GM18511 (cell line): ENCODE measurements around the gene PPP3R1.
"Not testable (repeated sequence)": the region's sequence is repeated elsewhere in the genome, so short reads cannot be mapped to it uniquely, and the experiment has no call there.

Experiments used
- ATAC-seq: cut with Tn5 transposase; IDR thresholded peaks from one replicate; pipeline ENCODE4 v1.9.1; 2021; ENCODE audit warnings: mild to moderate bottlenecking, moderate library complexity; ENCODE audit not compliant: unreplicated experiment

PPP3R1 gene

GRCh38 chr2:68190991-68191731, 61.2 kb downstream of the PPP3R1 start:
- no peak for ATAC-seq

GRCh38 chr2:68189991-68190784, 62.1 kb downstream of the PPP3R1 start:
- no peak for ATAC-seq

- peak; percentile 64 for ATAC-seq
Measured at GRCh38 chr2:68188831-68189230, 63.5 kb downstream of the PPP3R1 start.

- no peak for ATAC-seq
Measured at GRCh38 chr2:68187329-68187728, 65.0 kb downstream of the PPP3R1 start.

GRCh38 chr2:68185541-68186164, 66.7 kb downstream of the PPP3R1 start:
- ATAC-seq = no peak

- no peak for ATAC-seq
Measured at GRCh38 chr2:68182902-68183301, 69.4 kb downstream of the PPP3R1 start.

- ATAC-seq = no peak
Measured at GRCh38 chr2:68178954-68179627, 73.2 kb downstream of the PPP3R1 start.

- no peak for ATAC-seq
Measured at GRCh38 chr2:68178432-68178831, 73.9 kb downstream of the PPP3R1 start.

- no peak for ATAC-seq
Measured at GRCh38 chr2:68177541-68177940, 74.8 kb downstream of the PPP3R1 start.

GRCh38 chr2:68176657-68177056, 75.7 kb downstream of the PPP3R1 start:
- ATAC-seq = no peak

- not testable (repeated sequence) for ATAC-seq
Measured at GRCh38 chr2:68175210-68175609, 77.1 kb downstream of the PPP3R1 start.

GRCh38 chr2:68172990-68173700, 79.2 kb downstream of the PPP3R1 start:
- ATAC-seq = no peak

- ATAC-seq = no peak
Measured at GRCh38 chr2:68172521-68172920, 79.8 kb downstream of the PPP3R1 start.

GRCh38 chr2:68171684-68172083, 80.6 kb downstream of the PPP3R1 start:
- no peak for ATAC-seq

- no peak for ATAC-seq
Measured at GRCh38 chr2:68171146-68171545, 81.2 kb downstream of the PPP3R1 start.

- no peak for ATAC-seq
Measured at GRCh38 chr2:68169308-68169707, 83.0 kb downstream of the PPP3R1 start.

GRCh38 chr2:68167186-68167585, 85.1 kb downstream of the PPP3R1 start:
- ATAC-seq = no peak

- no peak for ATAC-seq
Measured at GRCh38 chr2:68163641-68164040, 88.7 kb downstream of the PPP3R1 start.

- no peak for ATAC-seq
Measured at GRCh38 chr2:68158134-68158447, 94.2 kb downstream of the PPP3R1 start.

- peak; percentile 93 for ATAC-seq
Measured at GRCh38 chr2:68157402-68158133, 94.8 kb downstream of the PPP3R1 start, which contains the start of gene PNO1. PNO1 (plus strand) TSS chr2:68157888; CDS start chr2:68157935, 47 bp downstream.
